Measurements from ENCODE around the gene MUC6. TPM values are rescaled to one million over a fixed set of nuclear protein-coding genes. Genes with fewer than 3 reads are reported as not detected.

Gene MUC6
- total and polyA plus RNA-seq, 12 donors, result 0.01 to 0.07 TPM; not detected in 10

GRCh38 chr11:1053121-1053901 lies 16.8 kb upstream of the MUC6 start:
- Histone ChIP-seq H3K9me3 (no peaks in the 10 kb centered on the region), H3K4me1 (peaks cover 0 to 31% (median 0%) of the 10 kb centered on the region in 9 donors), H3K27me3 (peaks cover 0 to 66% (median 52%) of the 10 kb centered on the region in 7 donors), H3K4me3 (no peak overlapping the region), H3K27ac (no peak overlapping the region), H3K36me3 (no peaks in the 10 kb centered on the region)
- ATAC-seq (no peak), DNase-seq (peak in 1 of 2 donors; percentile 10)
- no peak for TF ChIP-seq CTCF (IDR thresholded peaks at IDR 0.05)
- WGBS, 2 donors, result 59 to 63% methylated on average over 25 of the region's 25 CpGs
- intact Hi-C loops (cut with DNase I), result loop anchor here in 5 of 10 donors (5.0 to 10.0 kb wide), 4 partner anchors 119 to 206 kb away; partner anchors contain the start of gene AP2A2 (in 1 of the 5)

GRCh38 chr11:1052133-1053011 lies 15.9 kb upstream of the MUC6 start:
- H3K27me3 ChIP-seq, result peaks cover 0 to 70% (median 48%) of the 10 kb centered on the region in 7 donors
- ATAC-seq (no peak), DNase-seq (peak in 1 of 2 donors; percentile 9)
- H3K4me3 ChIP-seq, result no peak overlapping the region
- H3K36me3 ChIP-seq, result no peaks in the 10 kb centered on the region
- no peak overlapping the region for H3K27ac ChIP-seq
- no peaks in the 10 kb centered on the region for H3K9me3 ChIP-seq
- 73 to 78% methylated on average over 25 of the region's 25 CpGs for WGBS, 2 donors
- H3K4me1 ChIP-seq, result peaks cover 0 to 31% (median 0%) of the 10 kb centered on the region in 9 donors
- no peak for TF ChIP-seq CTCF (IDR thresholded peaks at IDR 0.05)
- intact Hi-C loops (cut with DNase I), result loop anchor here in 5 of 10 donors (5.0 to 10.0 kb wide), 4 partner anchors 118 to 205 kb away; partner anchors contain the start of gene AP2A2 (in 1 of the 5)

- 63 to 65% methylated on average over 15 of the region's 15 CpGs for WGBS, 2 donors
- Histone ChIP-seq H3K36me3 (no peaks in the 10 kb centered on the region), H3K4me3 (no peak overlapping the region), H3K27me3 (peaks cover 0 to 68% (median 48%) of the 10 kb centered on the region in 7 donors), H3K9me3 (no peaks in the 10 kb centered on the region), H3K4me1 (peaks cover 0 to 31% (median 0%) of the 10 kb centered on the region in 9 donors), H3K27ac (no peak overlapping the region)
- ATAC-seq, result peak in 2 of 8 donors; percentile 5 to 17
- intact Hi-C loops (cut with DNase I), result loop anchor here in 8 of 10 donors (1.0 to 10.0 kb wide), 7 partner anchors 117 to 207 kb away; partner anchors contain the start of gene AP2A2 (in 1 of the 8)
- peak in 1 of 2 donors; percentile 4 for DNase-seq
- TF ChIP-seq CTCF (IDR thresholded peaks at IDR 0.05), result peak in 2 of 9 donors; percentile 10 to 25
Observed at GRCh38 chr11:1051356-1052132, 15.0 kb upstream of the MUC6 start.

All from heart right ventricle (tissue), 16 donors.